Activated CD8-positive, alpha-beta T cell treated with anti-CD3 and anti-CD28 coated beads for 36 hours (primary cell): ENCODE results near the gene CHST8. TPM values are rescaled to one million over a fixed set of nuclear protein-coding genes. Genes with fewer than 3 reads are reported as not detected.
"Not testable (repeated sequence)": the region's sequence is repeated elsewhere in the genome, so short reads cannot be mapped to it uniquely, and the experiment has no call there.

Source experiments
- ATAC-seq: fragments of 200-7000 bp; cut with Tn5 transposase; one replicate; pipeline ENCODE4 v1.10.0; 2021; ENCODE audit warnings: mild to moderate bottlenecking, moderate library complexity
- CTCF ChIA-PET: fragments of 350-600 bp; sonication (Branson Sonifier 250); formaldehyde crosslinking; loops from one replicate; lab custom pipeline; 2021; ENCODE audit warnings: antibody characterized with exemption; lab: Charles Lee
- POLR2A ChIA-PET: fragments of 350-600 bp; sonication (Branson Sonifier 250); formaldehyde crosslinking; loops from one replicate; lab custom pipeline; 2021; ENCODE audit warnings: antibody characterized with exemption; lab: Charles Lee
- DNase-seq: peaks from one replicate; pipeline ENCODE4 v3.0.0-alpha.2; 2020
- H3K27ac Mint-ChIP-seq: one replicate; pipeline ENCODE4 v1.8.0; 2021; ENCODE audit warnings: mild to moderate bottlenecking, mixed read lengths
- H3K27me3 Mint-ChIP-seq: one replicate; pipeline ENCODE4 v1.8.0; 2021; ENCODE audit warnings: mixed read lengths
- H3K36me3 Mint-ChIP-seq: one replicate; pipeline ENCODE4 v1.8.0; 2021; ENCODE audit warnings: low read depth, mixed read lengths
- H3K4me1 Mint-ChIP-seq: one replicate; pipeline ENCODE4 v1.8.0; 2021; ENCODE audit warnings: low read depth, mixed read lengths
- H3K4me3 Mint-ChIP-seq: one replicate; pipeline ENCODE4 v1.8.0; 2021; ENCODE audit warnings: mild to moderate bottlenecking, moderate library complexity, mixed read lengths
- H3K9me3 Mint-ChIP-seq: one replicate; pipeline ENCODE4 v1.8.0; 2021; ENCODE audit warnings: mixed read lengths
- intact Hi-C: fragments of 100-400 bp; cut with micrococcal nuclease; formaldehyde crosslinking; loops from one replicate; pipeline ENCODE4 v1.10.0; 2022
- total RNA-seq, 2 experiments: library from RNA; stranded (reverse); gene quantifications; one replicate each; pipeline ENCODE4 v1.2.3, GENCODE V29; 2021
- TF ChIP-seq, protein P1 (sequence below): fragments of 200-600 bp; IDR thresholded peaks from one replicate; pipeline ENCODE4 v1.8.0; 2022; ENCODE audit warnings: antibody characterized with exemption, mild to moderate bottlenecking

CHST8 gene
- total RNA-seq, 2 experiments from 2014 or later = not detected

DNA sequence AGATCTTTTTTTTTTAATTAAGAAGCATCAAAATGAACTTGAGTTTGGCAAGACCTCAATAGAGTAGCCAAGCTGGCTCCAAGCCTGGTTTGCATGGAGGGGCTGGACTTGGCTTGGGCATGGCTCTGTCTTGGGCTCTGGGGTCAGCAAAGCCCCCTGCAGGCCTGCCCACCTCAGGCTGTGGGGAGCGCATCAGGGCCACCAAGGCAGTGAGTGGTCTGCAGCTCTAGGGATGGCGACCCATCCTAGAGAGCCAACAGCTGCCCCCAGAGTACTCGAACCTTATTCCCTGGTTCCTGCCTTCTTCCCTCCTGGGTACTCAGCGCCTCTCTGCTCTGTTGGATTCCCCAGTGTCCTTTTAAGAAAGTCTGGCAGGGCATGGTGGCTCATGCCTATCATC lies 5.4 kb upstream of the CHST8 start:
- TF ChIP-seq, protein P1, sequence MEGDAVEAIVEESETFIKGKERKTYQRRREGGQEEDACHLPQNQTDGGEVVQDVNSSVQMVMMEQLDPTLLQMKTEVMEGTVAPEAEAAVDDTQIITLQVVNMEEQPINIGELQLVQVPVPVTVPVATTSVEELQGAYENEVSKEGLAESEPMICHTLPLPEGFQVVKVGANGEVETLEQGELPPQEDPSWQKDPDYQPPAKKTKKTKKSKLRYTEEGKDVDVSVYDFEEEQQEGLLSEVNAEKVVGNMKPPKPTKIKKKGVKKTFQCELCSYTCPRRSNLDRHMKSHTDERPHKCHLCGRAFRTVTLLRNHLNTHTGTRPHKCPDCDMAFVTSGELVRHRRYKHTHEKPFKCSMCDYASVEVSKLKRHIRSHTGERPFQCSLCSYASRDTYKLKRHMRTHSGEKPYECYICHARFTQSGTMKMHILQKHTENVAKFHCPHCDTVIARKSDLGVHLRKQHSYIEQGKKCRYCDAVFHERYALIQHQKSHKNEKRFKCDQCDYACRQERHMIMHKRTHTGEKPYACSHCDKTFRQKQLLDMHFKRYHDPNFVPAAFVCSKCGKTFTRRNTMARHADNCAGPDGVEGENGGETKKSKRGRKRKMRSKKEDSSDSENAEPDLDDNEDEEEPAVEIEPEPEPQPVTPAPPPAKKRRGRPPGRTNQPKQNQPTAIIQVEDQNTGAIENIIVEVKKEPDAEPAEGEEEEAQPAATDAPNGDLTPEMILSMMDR = no peak
- H3K27me3 Mint-ChIP-seq = peaks cover 19% of the 10 kb centered on the region
- H3K4me3 Mint-ChIP-seq = no peak overlapping the region
- H3K36me3 Mint-ChIP-seq = no peaks in the 10 kb centered on the region
- intact Hi-C loops = no loop called here
- ChIA-PET CTCF (interaction anchor here (1.0 kb wide), 1 partner anchor 179 kb away, joined by 3 read pairs; no protein-coding TSS in a partner anchor), POLR2A (no interaction called here)
- H3K4me1 Mint-ChIP-seq = no peaks in the 10 kb centered on the region
- H3K27ac Mint-ChIP-seq = no peak overlapping the region
- DNase-seq (no peak), ATAC-seq (no peak)
- no peaks in the 10 kb centered on the region for H3K9me3 Mint-ChIP-seq

DNA sequence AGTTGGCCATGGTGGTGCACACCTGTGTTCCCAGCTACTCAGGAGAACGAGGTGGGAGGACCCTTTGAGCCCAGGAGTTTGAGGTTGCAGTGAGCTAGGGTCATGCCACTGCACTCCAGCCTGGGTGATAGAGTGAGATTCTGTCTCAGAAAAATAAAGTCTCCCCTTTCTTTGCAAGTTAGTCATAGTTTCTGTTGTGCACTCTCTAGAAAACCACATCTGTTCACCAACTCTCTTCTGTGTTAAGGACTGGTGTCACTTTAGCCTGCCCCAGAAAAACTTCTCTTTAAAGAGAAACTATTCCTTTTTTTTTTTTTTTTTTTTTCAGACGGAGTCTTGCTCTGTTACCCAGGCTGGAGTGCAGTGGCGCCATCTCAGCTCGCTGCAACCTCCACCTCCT lies 4.9 kb upstream of the CHST8 start:
- H3K4me1 Mint-ChIP-seq = no peaks in the 10 kb centered on the region
- ATAC-seq (no peak), DNase-seq (no peak)
- POLR2A ChIA-PET = no interaction called here
- CTCF ChIA-PET = interaction anchor here (1.0 kb wide), 1 partner anchor 178 kb away, joined by 3 read pairs; no protein-coding TSS in a partner anchor
- H3K36me3 Mint-ChIP-seq = no peaks in the 10 kb centered on the region
- H3K9me3 Mint-ChIP-seq = no peaks in the 10 kb centered on the region
- TF ChIP-seq, protein P1 = no peak
- H3K27ac Mint-ChIP-seq = no peak overlapping the region
- intact Hi-C loops = no loop called here
- H3K4me3 Mint-ChIP-seq = no peak overlapping the region
- peaks cover 19% of the 10 kb centered on the region for H3K27me3 Mint-ChIP-seq

- H3K4me3 Mint-ChIP-seq, CTCF ChIA-PET, H3K9me3 Mint-ChIP-seq, POLR2A ChIA-PET, DNase-seq, H3K4me1 Mint-ChIP-seq, intact Hi-C loops, H3K36me3 Mint-ChIP-seq, ATAC-seq, H3K27ac Mint-ChIP-seq: not testable (repeated sequence)
- H3K27me3 Mint-ChIP-seq = peaks cover 27% of the 10 kb centered on the region
Observed at GRCh38 chr19:33618363-33618762, 3.4 kb upstream of the CHST8 start.

GRCh38 chr19:33618884-33619283 lies 2.9 kb upstream of the CHST8 start:
- intact Hi-C loops = no loop called here
- no peak overlapping the region for H3K4me3 Mint-ChIP-seq
- TF ChIP-seq, protein P1 = no peak
- no peaks in the 10 kb centered on the region for H3K9me3 Mint-ChIP-seq
- CTCF ChIA-PET = no interaction called here
- ATAC-seq (no peak), DNase-seq (no peak)
- H3K4me1 Mint-ChIP-seq = no peaks in the 10 kb centered on the region
- no peak overlapping the region for H3K27ac Mint-ChIP-seq
- POLR2A ChIA-PET = no interaction called here
- H3K36me3 Mint-ChIP-seq = no peaks in the 10 kb centered on the region
- H3K27me3 Mint-ChIP-seq = peaks cover 31% of the 10 kb centered on the region

DNA sequence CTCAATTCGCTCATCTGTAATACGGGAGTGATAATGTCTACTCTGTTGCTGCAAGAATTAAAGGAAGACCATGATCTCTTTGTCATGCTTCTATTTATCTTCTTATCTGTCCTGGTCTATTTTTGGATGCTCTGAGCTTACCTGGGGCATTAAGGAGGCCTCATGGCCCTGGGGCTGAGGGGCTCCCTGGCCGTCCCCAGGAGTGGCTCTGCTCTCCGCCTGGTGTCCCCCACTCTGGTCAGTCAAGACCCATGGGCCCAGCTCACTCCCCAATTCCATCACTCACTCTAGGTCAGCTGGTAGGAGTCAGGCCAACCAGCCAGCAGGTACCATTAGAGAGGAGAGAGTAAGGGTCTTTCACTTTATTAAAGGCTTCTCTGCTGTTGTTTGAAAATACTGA lies 1.1 kb upstream of the CHST8 start:
- ATAC-seq = no peak
- intact Hi-C loops = no loop called here
- no peak for DNase-seq
- POLR2A ChIA-PET = no interaction called here
- H3K4me1 Mint-ChIP-seq = no peaks in the 10 kb centered on the region
- CTCF ChIA-PET = no interaction called here
- no peak overlapping the region for H3K27ac Mint-ChIP-seq
- no peaks in the 10 kb centered on the region for H3K9me3 Mint-ChIP-seq
- peaks cover 42% of the 10 kb centered on the region for H3K27me3 Mint-ChIP-seq
- H3K36me3 Mint-ChIP-seq = no peaks in the 10 kb centered on the region
- TF ChIP-seq, protein P1 = no peak
- H3K4me3 Mint-ChIP-seq = no peak overlapping the region
